ENCODE results near the gene HSPA1L.
"Not testable (repeated sequence)": the region's sequence is repeated elsewhere in the genome, so short reads cannot be mapped to it uniquely, and the experiment has no call there.

HSPA1L gene

GRCh38 chr6:31860349-31860748 lies 45.3 kb upstream of the HSPA1L start:
- Mint-ChIP-seq H3K36me3 (ENCODE audit: low read depth) (peaks cover 42% of the 10 kb centered on the region), H3K9me3 (peaks cover 14% of the 10 kb centered on the region), H3K4me3 (peak overlapping the region; percentile 58), H3K4me1 (peaks cover 25% of the 10 kb centered on the region), H3K27ac (peak overlapping the region; percentile 29), H3K27me3 (ENCODE audit: low read depth, poor library complexity) (peaks cover 9% of the 10 kb centered on the region)
- no peak for DNase-seq
- TF ChIP-seq CTCF (IDR thresholded peaks at IDR 0.05) = no peak

DNA sequence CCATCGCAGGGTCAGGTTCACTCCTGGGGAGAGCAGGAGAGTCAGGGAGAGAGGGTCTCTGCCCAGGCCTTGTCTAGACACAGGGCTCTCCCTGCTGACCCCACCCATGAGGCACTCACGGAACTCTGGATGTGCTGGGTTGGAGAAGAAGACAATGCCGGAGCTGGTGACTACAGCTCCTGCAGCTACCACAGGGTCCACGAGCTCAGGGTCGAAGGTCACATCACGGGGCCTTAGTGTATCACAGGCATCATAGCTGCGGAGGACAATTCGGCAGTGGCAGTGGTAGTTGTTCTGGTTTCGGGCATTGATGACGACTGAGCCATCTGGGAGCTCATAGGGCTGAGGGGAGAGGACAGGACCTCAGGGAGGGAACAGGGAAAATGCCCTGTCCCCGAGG lies 44.8 kb upstream of the HSPA1L start:
- no peak for DNase-seq
- H3K4me3 Mint-ChIP-seq = peak overlapping the region; percentile 58
- peak overlapping the region; percentile 29 for H3K27ac Mint-ChIP-seq
- peaks cover 45% of the 10 kb centered on the region for H3K36me3 Mint-ChIP-seq (ENCODE audit: low read depth)
- H3K27me3 Mint-ChIP-seq (ENCODE audit: low read depth, poor library complexity) = peaks cover 9% of the 10 kb centered on the region
- no peak for TF ChIP-seq CTCF (IDR thresholded peaks at IDR 0.05)
- peaks cover 21% of the 10 kb centered on the region for H3K4me1 Mint-ChIP-seq
- peaks cover 18% of the 10 kb centered on the region for H3K9me3 Mint-ChIP-seq

GRCh38 chr6:31858707-31859106 lies 43.6 kb upstream of the HSPA1L start:
- H3K27me3 Mint-ChIP-seq (ENCODE audit: low read depth, poor library complexity) = peaks cover 9% of the 10 kb centered on the region
- H3K4me1 Mint-ChIP-seq = peaks cover 12% of the 10 kb centered on the region
- H3K27ac Mint-ChIP-seq = no peak overlapping the region

DNA sequence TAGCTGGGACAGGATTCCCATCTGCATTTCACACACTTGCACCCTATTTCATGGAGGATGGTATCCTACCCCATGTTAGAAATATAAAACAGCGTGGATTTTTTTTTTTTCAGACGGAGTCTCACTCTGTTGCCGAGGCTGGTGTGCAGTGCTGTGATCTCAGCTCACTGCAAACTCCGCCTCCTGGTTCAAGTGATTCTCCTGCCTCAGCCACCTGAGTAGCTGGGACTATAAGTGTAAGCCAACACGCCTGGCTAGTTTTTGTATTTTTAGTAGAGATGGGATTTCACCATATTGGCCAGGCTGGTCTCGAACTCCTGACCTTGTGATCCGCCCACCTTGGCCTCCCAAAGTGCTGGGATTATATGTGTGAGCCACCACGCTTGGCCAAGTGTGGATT lies 42.7 kb upstream of the HSPA1L start:
- not testable (repeated sequence) for H3K4me3 Mint-ChIP-seq; DNase-seq; H3K27me3 Mint-ChIP-seq (ENCODE audit: low read depth, poor library complexity)
- Mint-ChIP-seq H3K4me1 (peaks cover 12% of the 10 kb centered on the region), H3K36me3 (ENCODE audit: low read depth) (peaks cover 47% of the 10 kb centered on the region), H3K9me3 (peaks cover 21% of the 10 kb centered on the region), H3K27ac (peak overlapping the region; percentile 3)

More at GRCh38 chr6:31858707-31859106, 43.6 kb upstream of the HSPA1L start:
- Mint-ChIP-seq H3K4me3 (no peak overlapping the region), H3K9me3 (peaks cover 18% of the 10 kb centered on the region), H3K36me3 (ENCODE audit: low read depth) (peaks cover 45% of the 10 kb centered on the region)
- TF ChIP-seq CTCF (IDR thresholded peaks at IDR 0.05) = no peak
- DNase-seq = no peak

- H3K36me3 Mint-ChIP-seq (ENCODE audit: low read depth) = peaks cover 30% of the 10 kb centered on the region
Observed at GRCh38 chr6:31851980-31852718, 37.1 kb upstream of the HSPA1L start.

DNA sequence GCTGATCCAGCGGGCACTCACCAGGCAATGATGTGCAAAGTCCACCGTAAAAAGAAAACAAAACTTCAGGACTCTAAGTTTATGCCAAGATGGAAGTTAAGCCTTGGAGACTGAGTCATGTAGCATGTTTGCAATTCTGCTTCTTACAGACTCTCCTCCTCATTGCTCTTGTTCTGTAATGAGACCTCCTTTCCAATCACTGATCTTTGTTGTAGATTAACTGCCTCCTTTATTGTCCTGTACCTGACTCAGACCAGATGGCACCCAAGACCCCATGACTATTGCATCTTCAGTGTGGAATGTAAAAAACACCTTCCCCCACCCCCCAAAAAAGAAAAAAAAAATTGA lies 36.4 kb upstream of the HSPA1L start:
- TF ChIP-seq CTCF (IDR thresholded peaks at IDR 0.05) = no peak
- H3K4me1 Mint-ChIP-seq = peaks cover 12% of the 10 kb centered on the region
- DNase-seq = no peak
- peaks cover 20% of the 10 kb centered on the region for H3K9me3 Mint-ChIP-seq
- H3K27ac Mint-ChIP-seq = no peak overlapping the region
- H3K27me3 Mint-ChIP-seq (ENCODE audit: low read depth, poor library complexity) = peaks cover 7% of the 10 kb centered on the region
- no peak overlapping the region for H3K4me3 Mint-ChIP-seq
- H3K36me3 Mint-ChIP-seq (ENCODE audit: low read depth) = peaks cover 23% of the 10 kb centered on the region

More at GRCh38 chr6:31851980-31852718, 37.1 kb upstream of the HSPA1L start:
- not testable (repeated sequence) for H3K27ac Mint-ChIP-seq; H3K4me3 Mint-ChIP-seq; DNase-seq; H3K27me3 Mint-ChIP-seq (ENCODE audit: low read depth, poor library complexity)
- Mint-ChIP-seq H3K4me1 (peaks cover 12% of the 10 kb centered on the region), H3K9me3 (peaks cover 25% of the 10 kb centered on the region)

Data from nephron progenitor cell (in vitro differentiated cells).